Measurements from ENCODE around the gene MCUB. TPM values are rescaled to one million over a fixed set of nuclear protein-coding genes. Genes with fewer than 3 reads are reported as not detected.
"Not testable (repeated sequence)": the region's sequence is repeated elsewhere in the genome, so short reads cannot be mapped to it uniquely, and the experiment has no call there.

MCUB gene
- polyA plus RNA-seq, 2 of the 4 experiments (the other 2 are of a cell fraction), result 14.6 to 21.9 TPM

GRCh38 chr4:109590905-109591304 lies 30.9 kb downstream of the MCUB start (continued):
- TF ChIP-seq RNF2 (IDR thresholded peaks at IDR 0.05; ENCODE audit: borderline replicate concordance, low read depth) (no peak), ZNF302 (CRISPR knock-in tag; IDR thresholded peaks at IDR 0.05) (no peak)

GRCh38 chr4:109592367-109592766 lies 32.3 kb downstream of the MCUB start:
- DNase-seq (ENCODE audit: low read depth in 1 of 2, low spot score in 1 of 2) (no peak), FAIRE-seq (no peak), ATAC-seq (no peak)
- ChIA-PET POLR2A (no interaction called here), CTCF (no interaction called here)
- no peak overlapping the region for H3K4me3 ChIP-seq
- TF ChIP-seq ZNF302 (CRISPR knock-in tag; IDR thresholded peaks at IDR 0.05) (no peak), SMC3 (IDR thresholded peaks at IDR 0.05) (no peak), FOSL2 (IDR thresholded peaks at IDR 0.05) (no peak), FOSL2 (CRISPR knock-in tag; IDR thresholded peaks at IDR 0.05) (no peak), HES2 (IDR thresholded peaks at IDR 0.05) (no peak), MYC (IDR thresholded peaks at IDR 0.05; ENCODE audit: borderline replicate concordance, low read length) (no peak), HDAC2 (IDR thresholded peaks at IDR 0.05) (no peak), HOXB5 (CRISPR knock-in tag; IDR thresholded peaks at IDR 0.05) (no peak), ATOH8 (CRISPR knock-in tag; IDR thresholded peaks at IDR 0.05; ENCODE audit: low read depth) (no peak), HEYL (CRISPR knock-in tag; IDR thresholded peaks at IDR 0.05) (no peak), CEBPB (IDR thresholded peaks at IDR 0.05) (no peak), JUNB (IDR thresholded peaks at IDR 0.05) (no peak), BHLHE40 (IDR thresholded peaks at IDR 0.05; ENCODE audit: low read depth, low read length) (no peak)
- 93% methylated on average over 1 of the region's 1 CpG for WGBS (ENCODE audit: missing lambda C conversion rate)
- H3K4me1 ChIP-seq, result no peaks in the 10 kb centered on the region
- H3K27ac ChIP-seq, result no peak overlapping the region
- no peaks in the 10 kb centered on the region for H3K9me3 ChIP-seq
- H3K4me2 ChIP-seq, result no peak overlapping the region

- H3K9me3 ChIP-seq; H3K27ac ChIP-seq; H3K4me2 ChIP-seq; POLR2A ChIA-PET; H3K4me1 ChIP-seq; ATAC-seq; CTCF ChIA-PET; H3K4me3 ChIP-seq; DNase-seq (ENCODE audit: low read depth in 1 of 2, low spot score in 1 of 2): not testable (repeated sequence)
- WGBS (ENCODE audit: missing lambda C conversion rate), result 48% methylated on average over 3 of the region's 3 CpGs
- FAIRE-seq, result peak; percentile 49
These were observed 35.1 kb downstream of the MCUB start for GRCh38 chr4:109595123-109595522.

- H3K4me1 ChIP-seq; H3K9me3 ChIP-seq; H3K4me3 ChIP-seq; FAIRE-seq; H3K27ac ChIP-seq; DNase-seq (ENCODE audit: low read depth in 1 of 2, low spot score in 1 of 2); POLR2A ChIA-PET; H3K4me2 ChIP-seq; ATAC-seq; CTCF ChIA-PET: not testable (repeated sequence)
- 72% methylated on average over 2 of the region's 7 CpGs for WGBS (ENCODE audit: missing lambda C conversion rate)
These were observed 36.5 kb downstream of the MCUB start for GRCh38 chr4:109596420-109597085.

- 93% methylated on average over 6 of the region's 6 CpGs for WGBS (ENCODE audit: missing lambda C conversion rate)
- no peak for ATAC-seq
- ChIA-PET CTCF (interaction anchor here (0.6 kb wide), 1 partner anchor 102 kb away, joined by 3 read pairs; no protein-coding TSS in a partner anchor), POLR2A (no interaction called here)
- H3K4me3 ChIP-seq, result no peak overlapping the region
- no peak for DNase-seq (ENCODE audit: low read depth in 1 of 2, low spot score in 1 of 2)
- no peaks in the 10 kb centered on the region for H3K9me3 ChIP-seq
- no peak overlapping the region for H3K27ac ChIP-seq
- H3K4me1 ChIP-seq, result no peaks in the 10 kb centered on the region
- no peak overlapping the region for H3K4me2 ChIP-seq
- FAIRE-seq, result no peak
- TF ChIP-seq FOSL2 (IDR thresholded peaks at IDR 0.05) (no peak), FOSL2 (CRISPR knock-in tag; IDR thresholded peaks at IDR 0.05) (no peak), TFCP2L1 (CRISPR knock-in tag; IDR thresholded peaks at IDR 0.05) (no peak)
These were observed 39.1 kb downstream of the MCUB start for GRCh38 chr4:109599046-109599652.

Measured in A549 (cell line).